GM10847 (cell line): Measurements from ENCODE around the gene SEZ6L2.

Experiments used
- POLR2A ChIP-seq: IDR thresholded peaks from 2 replicates; pipeline ENCODE4 v1.6.1; 2011; ENCODE audit not compliant: insufficient read length; ENCODE audit errors: extremely low read depth

Gene SEZ6L2

GRCh38 chr16:29899516-29900101 is at the start of gene SEZ6L2:
Gene SEZ6L2, minus strand, starts transcription at chr16:29899550. Its CDS starts 531 bp downstream, at chr16:29899019.
- TF ChIP-seq POLR2A: no peak

DNA sequence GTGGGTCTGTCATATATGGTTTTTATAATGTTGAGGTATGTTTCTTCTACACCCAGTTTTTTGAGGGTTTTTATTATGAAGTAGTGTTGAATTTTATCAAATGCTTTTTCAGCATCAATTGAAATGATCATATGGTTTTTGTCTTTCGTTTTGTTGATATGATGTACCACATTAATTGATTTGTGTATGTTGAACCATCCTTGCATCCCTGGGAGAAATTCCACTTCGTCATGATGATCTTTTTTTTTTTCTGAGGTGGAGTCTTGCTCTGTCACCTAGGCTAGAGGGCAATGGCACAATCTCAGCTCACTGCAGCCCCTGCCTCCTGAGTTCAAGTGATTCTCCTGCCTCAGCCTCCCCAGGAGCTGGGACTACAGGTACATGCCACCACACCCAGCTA is 48.5 kb upstream of the SEZ6L2 start:
- no peak for TF ChIP-seq POLR2A

GRCh38 chr16:29943846-29944799 is 44.8 kb upstream of the SEZ6L2 start:
- no peak for TF ChIP-seq POLR2A

DNA sequence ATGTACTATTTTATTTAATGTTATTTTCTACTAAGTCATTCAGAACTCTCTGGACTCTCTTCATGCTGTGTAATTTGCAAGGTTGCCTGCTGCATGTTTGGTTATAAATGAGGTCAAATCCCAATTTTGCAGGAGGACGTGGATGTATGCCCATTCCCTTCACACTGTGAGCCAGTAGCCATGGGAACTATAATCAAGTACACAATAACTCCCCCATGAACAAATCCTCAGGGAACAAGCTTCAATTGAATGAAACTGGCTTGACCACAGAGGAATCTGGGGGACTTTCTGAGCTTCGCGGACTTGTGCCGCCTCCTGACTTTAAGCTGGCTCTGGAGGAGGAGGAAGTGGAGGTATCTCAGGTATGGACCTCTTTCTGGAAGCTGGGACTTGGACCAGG is 41.3 kb upstream of the SEZ6L2 start:
- no peak for TF ChIP-seq POLR2A

- no peak for TF ChIP-seq POLR2A
Observed at GRCh38 chr16:29927070-29927905, 27.9 kb upstream of the SEZ6L2 start.

- no peak for TF ChIP-seq POLR2A
Observed at GRCh38 chr16:29926711-29927052, 27.3 kb upstream of the SEZ6L2 start.

DNA sequence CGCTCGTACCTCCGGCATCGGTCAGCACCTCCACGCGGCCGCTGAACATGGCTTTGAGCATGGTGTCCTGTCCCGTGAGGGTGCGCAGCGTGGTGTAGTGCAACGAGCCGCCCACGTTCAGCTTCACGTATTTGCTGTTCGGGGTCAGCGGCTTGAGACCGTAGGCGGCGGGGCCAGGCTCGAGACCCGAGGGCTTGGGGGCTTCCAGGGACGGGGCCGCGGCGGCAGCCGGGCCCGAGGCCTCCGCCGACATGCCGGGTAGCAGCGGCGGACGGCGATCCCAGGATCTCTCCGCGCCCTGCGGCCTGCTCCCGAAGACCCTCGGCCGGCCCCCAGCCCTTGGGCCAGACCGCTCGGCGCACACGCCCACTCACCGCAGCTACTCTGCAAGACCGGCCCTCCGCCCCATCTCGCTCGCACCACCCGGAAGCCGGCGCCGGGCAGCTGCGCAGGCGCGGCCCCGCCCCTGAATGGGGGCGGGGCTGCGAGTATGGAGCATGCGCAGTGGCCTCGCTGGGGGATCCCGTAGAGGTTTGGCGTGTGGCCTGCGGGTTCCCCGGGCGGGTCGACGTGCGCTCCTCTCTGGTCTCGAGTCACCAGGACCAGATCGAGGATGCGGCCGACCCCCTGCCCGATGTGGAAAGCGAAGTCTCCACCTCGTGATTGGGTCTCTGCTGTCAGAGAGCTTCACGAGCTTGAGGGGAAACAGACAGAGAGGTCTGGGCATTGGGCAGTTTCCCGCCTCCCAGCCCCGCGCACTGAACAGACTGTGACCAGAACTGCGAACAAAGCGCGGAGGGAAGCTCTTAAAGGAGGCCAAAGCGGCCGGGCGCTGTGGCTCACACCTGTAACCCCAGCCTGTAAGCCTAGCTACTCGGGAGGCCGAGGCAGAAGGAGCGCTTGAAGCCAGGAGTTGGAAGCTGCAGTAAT is 26.7 kb upstream of the SEZ6L2 start, which contains the start of gene KCTD13:
Gene KCTD13 (minus strand): TSS at position 446 of the 930 bp plus-strand sequence. CDS start 193 bp downstream, at position 253.
- peak; percentile 89 for TF ChIP-seq POLR2A

GRCh38 chr16:29925105-29925756 is 25.9 kb upstream of the SEZ6L2 start:
- TF ChIP-seq POLR2A: no peak

- TF ChIP-seq POLR2A: no peak
Observed at GRCh38 chr16:29922986-29923501, 23.7 kb upstream of the SEZ6L2 start.

- TF ChIP-seq POLR2A: no peak
Observed at GRCh38 chr16:29922326-29922725, 23.0 kb upstream of the SEZ6L2 start.

GRCh38 chr16:29921034-29921385 is 21.7 kb upstream of the SEZ6L2 start:
- TF ChIP-seq POLR2A: no peak

- no peak for TF ChIP-seq POLR2A
Observed at GRCh38 chr16:29920288-29921033, 21.1 kb upstream of the SEZ6L2 start.

GRCh38 chr16:29916979-29917378 is 17.6 kb upstream of the SEZ6L2 start:
- no peak for TF ChIP-seq POLR2A
